K562 (cell line): ENCODE measurements around the gene GGT1. TPM values are rescaled to one million over a fixed set of nuclear protein-coding genes. Genes with fewer than 3 reads are reported as not detected.

Experiments
- C11orf30 ChIP-seq: fragments of 450-650 bp; IDR thresholded peaks from 2 replicates; pipeline ENCODE4 v1.6.1; 2016; ENCODE audit warnings: low read depth, mild to moderate bottlenecking
- COPS2 ChIP-seq: fragments of 450-650 bp; conservative IDR thresholded peaks from 2 replicates; pipeline ENCODE4 v1.6.1; 2016; ENCODE audit warnings: mild to moderate bottlenecking, moderate library complexity
- CTCFL ChIP-seq: IDR thresholded peaks from 2 replicates; pipeline ENCODE4 v1.6.1; 2011; ENCODE audit warnings: borderline replicate concordance, low read depth, mild to moderate bottlenecking, moderate library complexity, low read length; ENCODE audit not compliant: insufficient read depth, poor library complexity, severe bottlenecking
- DPF2 ChIP-seq: fragments of 450-650 bp; IDR thresholded peaks from 2 replicates; pipeline ENCODE4 v1.6.1; 2016
- EWSR1 ChIP-seq: fragments of 450-650 bp; IDR thresholded peaks from 2 replicates; pipeline ENCODE4 v1.6.1; 2018; ENCODE audit warnings: borderline replicate concordance, mild to moderate bottlenecking, low read depth, moderate library complexity; ENCODE audit not compliant: partially characterized antibody
- GABPB2 ChIP-seq: fragments of 250-450 bp; sonication (Bioruptor Pico); conservative IDR thresholded peaks from 2 replicates; pipeline ENCODE4 v1.5.1; 2021; ENCODE audit warnings: mild to moderate bottlenecking
- KLF16 ChIP-seq: IDR thresholded peaks from 2 replicates; pipeline ENCODE4 v1.6.1; 2016; ENCODE audit warnings: antibody characterized with exemption
- NR2C2 ChIP-seq, 2 experiments: fragments of 200-800 bp in 1 of 2; sonication (Bioruptor generic) in 1 of 2; sonication (generic) in 1 of 2; formaldehyde crosslinking in 1 of 2; IDR thresholded peaks; 2 replicates each; pipeline versions ENCODE4 v1.6.1 to v1.8.0; 2016 to 2022; ENCODE audit warnings: mild to moderate bottlenecking in 1 of 2, missing compliant biosample characterization in 1 of 2, missing genetic modification characterization in 1 of 2, missing genetic modification reagents in 1 of 2
- PHB ChIP-seq: fragments of 250-450 bp; sonication (Bioruptor Pico); IDR thresholded peaks from 2 replicates; pipeline ENCODE4 v1.5.0; 2021
- PHF8 ChIP-seq: fragments of 200-600 bp; sonication (generic); IDR thresholded peaks from 2 replicates; pipeline ENCODE4 v1.6.1; 2012; ENCODE audit warnings: mixed run types, mild to moderate bottlenecking, inconsistent platforms, low read length, moderate library complexity, borderline replicate concordance
- SFPQ ChIP-seq: fragments of 200-400 bp; formaldehyde crosslinking; IDR thresholded peaks from 2 replicates; pipeline ENCODE4 v1.6.1; 2017; ENCODE audit warnings: mild to moderate bottlenecking, low read depth, low read length, moderate library complexity
- SMAD3 ChIP-seq: fragments of 450-650 bp; formaldehyde crosslinking; conservative IDR thresholded peaks from 2 replicates; pipeline ENCODE4 v1.4.0; 2020; ENCODE audit warnings: mild to moderate bottlenecking
- TAF7 ChIP-seq: fragments of 450-650 bp; IDR thresholded peaks from 2 replicates; pipeline ENCODE4 v1.6.1; 2016; ENCODE audit warnings: missing genetic modification characterization, missing compliant biosample characterization
- TBL1XR1 ChIP-seq, 2 experiments: IDR thresholded peaks; 2 replicates each; pipeline ENCODE4 v1.6.1; 2012; ENCODE audit warnings: improper control_type of control experiment in 2 of 2, low read length in 2 of 2, mild to moderate bottlenecking in 1 of 2
- TEAD1 ChIP-seq, 2 experiments: fragments of 450-650 bp in 1 of 2; sonication (generic) in 1 of 2; formaldehyde crosslinking; IDR thresholded peaks; 2 replicates each; pipeline versions ENCODE4 v1.4.0 to v1.8.0; 2020 to 2022; ENCODE audit warnings: mild to moderate bottlenecking in 2 of 2, missing genetic modification reagents in 1 of 2
- TSC22D4 ChIP-seq: fragments of 450-650 bp; IDR thresholded peaks from 2 replicates; pipeline ENCODE4 v1.6.1; 2016; ENCODE audit warnings: missing genetic modification characterization, missing biosample characterization, control low read depth
- YBX1 ChIP-seq: fragments of 450-650 bp; IDR thresholded peaks from 2 replicates; pipeline ENCODE4 v1.7.1; 2016; ENCODE audit warnings: mild to moderate bottlenecking
- ZBTB2 ChIP-seq: fragments of 450-650 bp; IDR thresholded peaks from 2 replicates; pipeline ENCODE4 v1.6.1; 2016; ENCODE audit warnings: antibody characterized with exemption
- ZC3H4 ChIP-seq: sonication (generic); formaldehyde crosslinking; IDR thresholded peaks from 2 replicates; pipeline ENCODE4 v1.9.0; 2021; ENCODE audit warnings: missing genetic modification reagents, borderline replicate concordance
- ZKSCAN1 ChIP-seq: fragments of 150-350 bp; IDR thresholded peaks from 2 replicates; pipeline ENCODE4 v1.6.1; 2016; ENCODE audit warnings: low read depth, low read length
- ZNF217 ChIP-seq: sonication (generic); formaldehyde crosslinking; IDR thresholded peaks from 2 replicates; pipeline ENCODE4 v1.8.0; 2022; ENCODE audit warnings: mild to moderate bottlenecking, missing genetic modification reagents
- ZNF324 ChIP-seq: fragments of 250-450 bp; sonication (Bioruptor Pico); IDR thresholded peaks from 2 replicates; pipeline ENCODE4 v1.4.0; 2020; ENCODE audit warnings: mild to moderate bottlenecking
- ZNF695 ChIP-seq: fragments of 450-650 bp; formaldehyde crosslinking; IDR thresholded peaks from 2 replicates; pipeline ENCODE4 v1.4.0; 2020; ENCODE audit warnings: mild to moderate bottlenecking, moderate library complexity
- ZNF76 ChIP-seq: fragments of 250-450 bp; sonication (Bioruptor Pico); IDR thresholded peaks from 2 replicates; pipeline ENCODE4 v1.4.0; 2020; ENCODE audit warnings: mild to moderate bottlenecking, moderate library complexity, borderline replicate concordance
- polyA plus RNA-seq, 8 experiments: library from polyadenylated mRNA; depleted of rRNA in 4 of 8; stranded (reverse) in 5 of 8; unstranded in 3 of 8; fragments of >200 nt; fragmentation: Nextera tagmentation in 2 of 8; fragmentation: Illumina TruSeq in 1 of 8; extraction: Ambion mirVana in 2 of 8; extraction: Trizol in 1 of 8; gene quantifications; 2 replicates each; pipeline versions ENCODE4 v1.2.1 to v1.2.3, GENCODE V29; 2011 to 2014; ENCODE audit warnings: inconsistent platforms in 1 of 8, missing spikeins in 1 of 8
- total RNA-seq, 7 experiments: library from RNA; depleted of rRNA in 6 of 7; stranded (reverse); fragments of >200 nt in 6 of 7; fragmentation: Illumina TruSeq in 2 of 7; extraction: Trizol in 2 of 7; gene quantifications; 2 replicates each; pipeline versions ENCODE4 v1.2.1 to v1.2.3, GENCODE V29; 2011 to 2021; ENCODE audit warnings: low replicate concordance in 1 of 7

Gene GGT1
- total and polyA plus RNA-seq, 9 of the 15 experiments (the other 6 are each of a cell fraction or from before 2014, with no cell fraction given): 0.46 to 11.8 (median 6.9) TPM

- peak; percentile 54; the same call in 1 of the 2 replicates for TF ChIP-seq ZBTB2
- peak; percentile 95 for TF ChIP-seq C11orf30
- no peak; the same call in 1 of the 2 replicates for TF ChIP-seq ZNF76 (CRISPR knock-in tag)
- TF ChIP-seq TBL1XR1 (IDR thresholded peaks at IDR 0.05; ENCODE audit: low read length in 2 of 2): no peak
- no peak for TF ChIP-seq TSC22D4 (tag)
- no peak for TF ChIP-seq COPS2
- no peak for TF ChIP-seq EWSR1
- no peak for TF ChIP-seq GABPB2 (CRISPR knock-in tag)
- TF ChIP-seq TAF7 (tag): peak; percentile 9; the same call in 1 of the 2 replicates
- TF ChIP-seq YBX1: no peak
- no peak for TF ChIP-seq PHB (CRISPR knock-in tag)
- TF ChIP-seq KLF16: no peak
- no peak for TF ChIP-seq ZNF217
- peak; percentile 37; the same call in 1 of the 2 replicates for TF ChIP-seq DPF2
- TF ChIP-seq ZNF324 (CRISPR knock-in tag): no peak
- TF ChIP-seq SFPQ: no peak
- 0 out of 4 replicates have a peak, but pooled peaks of 1 of the 2 experiments have one; percentile 35 for TF ChIP-seq TEAD1 (CRISPR knock-in tag; IDR thresholded peaks at IDR 0.05)
- no peak for TF ChIP-seq NR2C2 (CRISPR knock-in tag; IDR thresholded peaks at IDR 0.05)
- peak; percentile 66 for TF ChIP-seq NR2C2 (tag; IDR thresholded peaks at IDR 0.05)
- TF ChIP-seq ZC3H4 (CRISPR knock-in tag): no peak
- TF ChIP-seq ZNF695: no peak
- no peak for TF ChIP-seq CTCFL
- no peak for TF ChIP-seq SMAD3 (CRISPR knock-in tag)
- TF ChIP-seq PHF8: peak; percentile 80
- TF ChIP-seq ZKSCAN1: no peak
Observed at GRCh38 chr22:24555165-24556039, 47.6 kb upstream of the GGT1 start, which contains the start of gene SNRPD3 (continued).
